OCI-LY3 (cell line): ENCODE results near the gene CHRNB4.

Experiments
- H2AFZ ChIP-seq: fragments of 200-600, 300-600 bp; shearing (Covaris generic); 2 replicates; pipeline ENCODE4 v1.6.0; 2014; ENCODE audit warnings: antibody characterized with exemption, low read depth, low read length
- H3K27ac ChIP-seq: fragments of 200-600, 300-600 bp; sonication (generic); 2 replicates; pipeline ENCODE4 v1.5.1; 2014; ENCODE audit warnings: mild to moderate bottlenecking, low read length, moderate library complexity, mixed read lengths
- H3K27me3 ChIP-seq: fragments of 200-600, 300-600 bp; sonication (generic); 2 replicates; pipeline ENCODE4 v1.6.1; 2014; ENCODE audit warnings: low read depth, low read length, mixed read lengths
- H3K36me3 ChIP-seq: fragments of 200-600, 300-600 bp; sonication (generic); replicated peaks from 2 replicates; pipeline ENCODE3; 2014; ENCODE audit warnings: low read depth, low read length, mixed read lengths
- H3K4me1 ChIP-seq: fragments of 300-600, 200-600 bp; sonication (generic); 2 replicates; pipeline ENCODE4 v1.6.1; 2014; ENCODE audit warnings: low read length, mixed read lengths
- H3K4me2 ChIP-seq: fragments of 200-600, 300-600 bp; sonication (generic); 2 replicates; pipeline ENCODE4 v1.6.1; 2014; ENCODE audit warnings: low read length, mixed read lengths
- H3K4me3 ChIP-seq: fragments of 300-600, 200-600 bp; sonication (generic); 2 replicates; pipeline ENCODE4 v1.5.1; 2014; ENCODE audit warnings: antibody characterized with exemption, mild to moderate bottlenecking, low read length, moderate library complexity
- H3K79me2 ChIP-seq: fragments of 300-600, 200-600 bp; shearing (Covaris generic); 2 replicates; pipeline ENCODE4 v1.6.1; 2014; ENCODE audit warnings: mild to moderate bottlenecking, low read length, mixed read lengths
- H3K9ac ChIP-seq: fragments of 300-600, 200-600 bp; shearing (Covaris generic); 2 replicates; pipeline ENCODE4 v1.6.0; 2014; ENCODE audit warnings: mild to moderate bottlenecking, low read length, moderate library complexity
- H3K9me3 ChIP-seq: fragments of 200-600, 300-600 bp; shearing (Covaris generic); 2 replicates; pipeline ENCODE4 v1.6.1; 2014; ENCODE audit warnings: low read length, mixed read lengths; ENCODE audit not compliant: insufficient read depth
- H4K20me1 ChIP-seq: fragments of 200-600, 300-600 bp; sonication (generic); 2 replicates; pipeline ENCODE4 v1.6.1; 2016; ENCODE audit warnings: low read length, mixed read lengths; ENCODE audit not compliant: insufficient read depth
- EZH2phosphoT487 ChIP-seq: fragments of 200-600 bp; shearing (Covaris generic); IDR thresholded peaks from 2 replicates; pipeline ENCODE4 v1.6.1; 2018; ENCODE audit warnings: antibody characterized with exemption, mixed run types, low read depth
- TF ChIP-seq, protein P1 (sequence below): fragments of 200-600, 300-600 bp; sonication (generic); IDR thresholded peaks from 2 replicates; pipeline ENCODE4 v1.5.1; 2014; ENCODE audit warnings: antibody characterized with exemption, low read length, low read depth

The CHRNB4 gene

DNA sequence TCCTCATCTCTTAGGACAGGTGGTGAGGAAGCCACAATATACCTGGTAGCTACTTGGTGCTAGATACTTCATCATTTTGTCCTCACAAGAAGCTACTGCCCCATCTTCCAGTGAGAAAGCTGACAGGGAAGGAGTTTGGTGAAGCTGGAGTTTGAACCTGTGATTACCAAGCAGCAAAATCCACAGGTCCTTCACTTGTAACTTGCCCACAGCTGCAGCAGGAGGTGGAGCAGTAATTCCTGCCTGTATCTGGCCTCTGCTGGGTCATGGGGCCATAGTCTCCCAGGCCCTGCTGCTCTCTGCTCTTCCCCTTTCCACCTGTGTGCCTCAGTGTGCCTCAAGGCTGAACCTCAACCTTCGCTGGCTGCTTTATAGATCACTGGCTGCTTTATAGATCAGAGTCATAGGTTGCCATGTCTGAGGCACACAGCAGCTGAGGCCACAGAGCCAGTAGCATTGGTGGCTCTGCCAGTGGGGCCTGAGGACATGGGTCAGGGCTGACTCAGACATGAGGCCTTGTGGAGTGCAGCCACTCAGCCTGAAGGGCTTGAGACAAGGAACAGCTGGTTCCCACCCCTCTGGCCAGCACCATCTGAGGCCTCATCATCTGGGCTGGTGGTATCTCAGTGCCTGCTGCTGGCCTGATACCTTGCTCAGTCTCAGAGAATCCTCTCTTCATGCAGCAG, 11.1 kb upstream of the CHRNB4 start:
- Histone ChIP-seq H3K4me2 (no peak overlapping the region), H3K9me3 (no peaks in the 10 kb centered on the region), H3K27ac (no peak overlapping the region), H3K9ac (no peak overlapping the region), H3K4me3 (no peak overlapping the region), H2AFZ (no peak overlapping the region), H3K27me3 (peaks cover 15% of the 10 kb centered on the region), H3K36me3 (no peaks in the 10 kb centered on the region), H3K79me2 (no peaks in the 10 kb centered on the region), H4K20me1 (no peaks in the 10 kb centered on the region), H3K4me1 (no peaks in the 10 kb centered on the region)
- no peak for TF ChIP-seq EZH2phosphoT487
- TF ChIP-seq, protein P1, sequence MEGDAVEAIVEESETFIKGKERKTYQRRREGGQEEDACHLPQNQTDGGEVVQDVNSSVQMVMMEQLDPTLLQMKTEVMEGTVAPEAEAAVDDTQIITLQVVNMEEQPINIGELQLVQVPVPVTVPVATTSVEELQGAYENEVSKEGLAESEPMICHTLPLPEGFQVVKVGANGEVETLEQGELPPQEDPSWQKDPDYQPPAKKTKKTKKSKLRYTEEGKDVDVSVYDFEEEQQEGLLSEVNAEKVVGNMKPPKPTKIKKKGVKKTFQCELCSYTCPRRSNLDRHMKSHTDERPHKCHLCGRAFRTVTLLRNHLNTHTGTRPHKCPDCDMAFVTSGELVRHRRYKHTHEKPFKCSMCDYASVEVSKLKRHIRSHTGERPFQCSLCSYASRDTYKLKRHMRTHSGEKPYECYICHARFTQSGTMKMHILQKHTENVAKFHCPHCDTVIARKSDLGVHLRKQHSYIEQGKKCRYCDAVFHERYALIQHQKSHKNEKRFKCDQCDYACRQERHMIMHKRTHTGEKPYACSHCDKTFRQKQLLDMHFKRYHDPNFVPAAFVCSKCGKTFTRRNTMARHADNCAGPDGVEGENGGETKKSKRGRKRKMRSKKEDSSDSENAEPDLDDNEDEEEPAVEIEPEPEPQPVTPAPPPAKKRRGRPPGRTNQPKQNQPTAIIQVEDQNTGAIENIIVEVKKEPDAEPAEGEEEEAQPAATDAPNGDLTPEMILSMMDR = no peak

DNA sequence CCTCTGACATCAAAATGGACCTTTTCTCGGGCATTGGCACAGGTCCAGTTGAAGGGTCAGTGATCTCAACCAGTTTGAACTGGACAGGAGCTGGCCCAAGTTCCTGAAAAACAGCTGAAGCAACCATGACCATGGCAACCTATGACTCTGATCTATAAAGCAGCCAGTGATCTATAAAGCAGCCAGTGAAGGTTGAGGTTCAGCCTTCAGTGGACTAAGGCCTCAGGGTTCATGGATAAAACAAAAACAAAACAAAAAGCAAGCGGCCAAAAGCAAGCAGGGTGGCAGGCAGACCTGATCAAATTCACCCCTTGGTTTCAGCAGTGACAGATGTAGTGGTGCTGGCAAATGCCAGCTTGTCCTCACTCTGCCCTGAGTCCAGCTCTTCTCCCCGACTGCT, 10.0 kb upstream of the CHRNB4 start:
- H3K9ac ChIP-seq = no peak overlapping the region
- no peak overlapping the region for H3K4me2 ChIP-seq
- H3K79me2 ChIP-seq = no peaks in the 10 kb centered on the region
- H3K9me3 ChIP-seq = no peaks in the 10 kb centered on the region
- no peak overlapping the region for H2AFZ ChIP-seq
- no peaks in the 10 kb centered on the region for H4K20me1 ChIP-seq
- no peaks in the 10 kb centered on the region for H3K36me3 ChIP-seq
- no peak overlapping the region for H3K27ac ChIP-seq
- no peak overlapping the region for H3K4me3 ChIP-seq
- peaks cover 10% of the 10 kb centered on the region for H3K27me3 ChIP-seq
- no peaks in the 10 kb centered on the region for H3K4me1 ChIP-seq
- TF ChIP-seq, protein P1 = no peak
- no peak for TF ChIP-seq EZH2phosphoT487

DNA sequence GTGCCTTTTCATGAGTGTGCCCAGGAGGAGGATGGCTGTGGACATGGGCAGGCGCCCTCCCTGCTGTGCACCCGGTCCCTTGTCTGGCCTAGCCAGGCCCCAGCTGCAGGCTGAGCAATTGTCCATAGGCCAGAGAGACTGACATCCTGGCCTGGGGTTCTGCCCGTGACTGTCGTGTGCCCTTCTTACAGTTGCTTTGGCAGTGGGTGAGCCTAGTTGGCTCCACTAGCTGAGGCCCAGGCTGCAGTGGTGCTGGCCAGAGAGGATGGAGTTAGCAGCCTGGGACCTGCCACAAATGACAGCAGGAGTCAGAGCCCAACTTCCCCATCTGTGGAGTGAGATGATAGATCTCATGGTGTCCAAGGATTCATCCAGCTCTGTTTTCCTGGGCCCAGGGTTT, 9.0 kb upstream of the CHRNB4 start:
- Histone ChIP-seq H3K9me3 (no peaks in the 10 kb centered on the region), H4K20me1 (no peaks in the 10 kb centered on the region), H3K27me3 (peaks cover 10% of the 10 kb centered on the region), H3K27ac (no peak overlapping the region), H3K4me1 (no peaks in the 10 kb centered on the region), H3K9ac (no peak overlapping the region), H3K4me2 (no peak overlapping the region), H2AFZ (no peak overlapping the region), H3K36me3 (no peaks in the 10 kb centered on the region), H3K79me2 (no peaks in the 10 kb centered on the region), H3K4me3 (no peak overlapping the region)
- TF ChIP-seq, protein P1 = no peak
- TF ChIP-seq EZH2phosphoT487 = no peak

DNA sequence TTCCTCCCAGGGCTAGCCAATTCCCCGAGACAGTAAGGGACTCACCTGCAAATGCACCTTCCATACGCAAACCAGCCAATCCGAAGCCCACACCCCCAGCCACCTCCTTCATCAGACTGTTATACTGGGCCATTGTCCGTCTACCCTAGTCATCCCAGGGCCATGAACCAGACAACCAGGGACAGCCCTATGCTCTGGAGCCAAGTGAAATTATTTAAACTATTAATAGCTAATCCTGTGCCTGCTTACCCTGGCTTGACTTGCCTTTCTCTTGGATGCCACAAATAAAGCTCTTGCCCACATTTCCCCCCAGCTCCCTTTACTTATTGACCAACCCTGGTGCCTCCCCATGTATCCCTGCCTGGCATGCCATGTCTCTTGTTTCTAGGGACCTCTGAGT, 4.0 kb upstream of the CHRNB4 start:
- TF ChIP-seq, protein P1 = no peak
- no peak for TF ChIP-seq EZH2phosphoT487
- H3K4me3 ChIP-seq = no peak overlapping the region
- no peaks in the 10 kb centered on the region for H3K9me3 ChIP-seq
- no peak overlapping the region for H3K9ac ChIP-seq
- H2AFZ ChIP-seq = no peak overlapping the region
- H3K36me3 ChIP-seq = no peaks in the 10 kb centered on the region
- no peaks in the 10 kb centered on the region for H4K20me1 ChIP-seq
- H3K79me2 ChIP-seq = no peaks in the 10 kb centered on the region
- no peaks in the 10 kb centered on the region for H3K27me3 ChIP-seq
- no peaks in the 10 kb centered on the region for H3K4me1 ChIP-seq
- no peak overlapping the region for H3K27ac ChIP-seq
- no peak overlapping the region for H3K4me2 ChIP-seq
